RWPE1 (cell line): ENCODE results near the gene DBT.
"Not testable (repeated sequence)": the region's sequence is repeated elsewhere in the genome, so short reads cannot be mapped to it uniquely, and the experiment has no call there.

Experiments
- CTCF ChIA-PET: fragments of 350-600 bp; sonication (Branson Sonifier 250); formaldehyde crosslinking; extraction: SDS; loops from one replicate; lab custom pipeline; 2021; lab: Yijun Ruan, JAX
- POLR2A ChIA-PET: fragments of 400-600 bp; formaldehyde crosslinking; extraction: SDS; loops from one replicate; lab custom pipeline; 2020; ENCODE audit warnings: antibody characterized with exemption; ENCODE audit not compliant: low non-redundant PET; lab: Yijun Ruan, JAX
- DNase-seq: peaks from one replicate; pipeline ENCODE4 v3.0.0; 2012; ENCODE audit warnings: low spot score
- H3K27ac ChIP-seq: fragments of 450-650 bp; 2 replicates; pipeline ENCODE4 v1.5.1; 2017
- TF ChIP-seq, protein P1 (sequence below): fragments of 450-650 bp; conservative IDR thresholded peaks from 2 replicates; pipeline ENCODE4 v1.5.1; 2017; ENCODE audit warnings: low read depth, mild to moderate bottlenecking

DBT gene

DNA sequence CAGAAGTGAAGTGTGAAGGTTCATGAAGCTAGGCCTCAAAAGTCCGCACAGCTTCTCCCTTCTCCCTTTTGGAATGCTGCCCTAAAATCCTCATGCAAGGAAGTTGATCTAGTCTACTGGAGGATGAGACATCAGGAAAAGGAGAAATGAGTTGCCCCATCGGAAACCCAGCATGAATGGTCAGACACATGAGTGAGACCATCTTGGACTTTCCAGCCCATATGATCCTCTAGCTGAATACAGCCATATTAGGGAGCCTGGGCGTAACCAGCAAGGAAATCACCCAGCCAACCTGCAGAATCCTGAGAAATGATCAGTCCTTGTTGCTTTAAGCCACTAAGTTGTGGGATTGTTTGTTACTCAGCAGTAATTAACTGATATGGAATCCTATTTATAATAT, 12.5 kb downstream of the DBT start:
- CTCF ChIA-PET: no interaction called here
- no peak for DNase-seq
- POLR2A ChIA-PET: no interaction called here
- no peak overlapping the region for H3K27ac ChIP-seq
- TF ChIP-seq, protein P1, sequence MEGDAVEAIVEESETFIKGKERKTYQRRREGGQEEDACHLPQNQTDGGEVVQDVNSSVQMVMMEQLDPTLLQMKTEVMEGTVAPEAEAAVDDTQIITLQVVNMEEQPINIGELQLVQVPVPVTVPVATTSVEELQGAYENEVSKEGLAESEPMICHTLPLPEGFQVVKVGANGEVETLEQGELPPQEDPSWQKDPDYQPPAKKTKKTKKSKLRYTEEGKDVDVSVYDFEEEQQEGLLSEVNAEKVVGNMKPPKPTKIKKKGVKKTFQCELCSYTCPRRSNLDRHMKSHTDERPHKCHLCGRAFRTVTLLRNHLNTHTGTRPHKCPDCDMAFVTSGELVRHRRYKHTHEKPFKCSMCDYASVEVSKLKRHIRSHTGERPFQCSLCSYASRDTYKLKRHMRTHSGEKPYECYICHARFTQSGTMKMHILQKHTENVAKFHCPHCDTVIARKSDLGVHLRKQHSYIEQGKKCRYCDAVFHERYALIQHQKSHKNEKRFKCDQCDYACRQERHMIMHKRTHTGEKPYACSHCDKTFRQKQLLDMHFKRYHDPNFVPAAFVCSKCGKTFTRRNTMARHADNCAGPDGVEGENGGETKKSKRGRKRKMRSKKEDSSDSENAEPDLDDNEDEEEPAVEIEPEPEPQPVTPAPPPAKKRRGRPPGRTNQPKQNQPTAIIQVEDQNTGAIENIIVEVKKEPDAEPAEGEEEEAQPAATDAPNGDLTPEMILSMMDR: no peak

DNA sequence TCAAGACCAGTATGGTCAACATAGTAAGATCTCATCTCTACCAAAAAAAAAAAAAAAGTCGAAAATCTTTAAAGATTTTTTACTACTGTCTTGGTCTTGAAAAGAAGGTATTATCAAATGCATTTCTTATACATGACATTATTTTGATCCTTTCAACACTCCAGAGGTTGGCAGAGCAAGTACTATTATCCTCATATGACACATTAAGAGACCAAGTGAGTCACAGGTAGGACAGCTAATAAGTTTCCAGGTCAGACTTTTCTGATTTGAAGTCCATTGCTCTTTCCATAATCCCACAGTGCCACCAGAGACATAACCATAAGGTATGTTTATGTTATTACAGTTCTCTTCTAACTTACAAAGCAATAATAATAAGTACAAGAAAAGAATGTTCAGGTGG, 15.2 kb downstream of the DBT start:
- TF ChIP-seq, protein P1: no peak
- CTCF ChIA-PET: no interaction called here
- POLR2A ChIA-PET: no interaction called here
- no peak overlapping the region for H3K27ac ChIP-seq
- DNase-seq: no peak

DNA sequence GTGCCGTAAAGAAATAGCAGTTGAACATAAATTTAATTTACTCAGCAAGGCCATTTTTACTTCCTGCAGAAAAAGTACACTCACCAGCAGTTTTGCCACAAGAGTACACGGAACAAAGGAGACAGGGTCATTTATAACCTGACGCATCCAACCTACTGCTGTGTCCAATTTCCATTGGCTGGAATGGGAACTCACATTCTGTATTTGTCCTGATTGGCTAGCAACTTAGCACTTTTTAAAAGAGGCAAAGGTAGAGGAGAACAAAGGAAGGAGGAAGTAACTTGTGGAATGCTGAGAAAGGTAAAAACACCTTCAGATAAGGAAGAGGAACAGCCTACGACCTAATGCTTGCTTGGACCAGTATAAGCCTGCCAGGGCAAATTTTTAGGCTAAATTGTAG, 16.1 kb downstream of the DBT start:
- POLR2A ChIA-PET, H3K27ac ChIP-seq, CTCF ChIA-PET, DNase-seq: not testable (repeated sequence)

DNA sequence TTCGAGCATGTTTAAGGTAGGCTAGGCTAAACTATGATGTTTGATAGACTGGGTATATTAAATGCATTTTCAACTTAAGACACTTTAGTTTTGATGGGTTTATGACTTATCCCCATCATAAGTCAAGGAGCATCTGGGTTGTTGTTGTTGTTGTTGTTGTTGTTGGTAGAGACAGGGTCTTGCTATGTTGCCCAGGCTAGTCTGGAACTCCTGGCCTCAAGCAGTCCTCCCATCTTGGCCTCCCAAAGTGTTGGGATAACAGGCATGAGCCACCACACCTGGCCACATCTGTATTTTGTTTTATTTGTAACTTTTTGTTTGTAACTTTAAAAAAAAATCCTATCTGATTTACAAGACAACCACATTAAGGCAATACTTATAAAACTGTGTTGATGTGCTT, 17.5 kb downstream of the DBT start:
- CTCF ChIA-PET: no interaction called here
- DNase-seq: no peak
- POLR2A ChIA-PET: no interaction called here
- H3K27ac ChIP-seq: no peak overlapping the region
- TF ChIP-seq, protein P1: no peak

DNA sequence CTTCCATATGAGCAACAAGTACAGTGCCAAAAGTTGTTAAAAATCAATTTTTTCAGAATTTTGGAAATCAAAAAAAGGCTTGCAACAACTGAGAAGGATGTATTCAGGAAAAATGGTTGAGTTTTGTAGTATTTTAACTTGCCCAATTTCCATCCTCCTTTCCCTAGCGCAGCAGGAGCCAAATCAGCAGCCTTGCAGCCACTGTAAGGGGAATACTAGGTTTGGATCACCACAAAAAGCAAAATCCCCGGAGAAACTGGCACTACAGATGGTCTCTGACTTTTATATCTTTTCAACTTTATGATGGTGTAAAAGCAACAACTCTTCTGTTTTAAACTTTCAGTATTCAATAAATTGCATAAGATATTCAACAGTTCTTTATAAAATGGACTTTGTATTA, 17.9 kb downstream of the DBT start:
- ChIA-PET POLR2A (no interaction called here), CTCF (no interaction called here)
- H3K27ac ChIP-seq: no peak overlapping the region
- no peak for DNase-seq
- TF ChIP-seq, protein P1: no peak

DNA sequence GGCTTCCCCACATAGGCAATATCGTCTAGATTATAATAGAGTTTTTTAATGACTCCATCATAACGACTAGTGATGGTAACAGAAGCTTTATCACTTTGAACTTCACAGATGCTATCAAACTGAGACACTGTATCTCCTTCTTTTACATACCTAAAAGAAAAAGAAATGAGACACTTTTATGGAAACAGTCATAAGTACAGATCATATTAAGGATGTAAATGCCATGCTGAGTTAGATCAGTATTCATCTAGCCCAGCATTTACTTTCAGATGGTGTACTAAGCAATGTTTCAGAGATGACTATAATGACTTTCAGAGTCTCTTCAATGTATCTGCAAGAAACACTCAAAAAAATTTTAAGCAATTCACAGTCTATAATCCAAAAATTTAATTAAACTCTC, 18.9 kb downstream of the DBT start:
- POLR2A ChIA-PET: no interaction called here
- CTCF ChIA-PET: no interaction called here
- no peak for DNase-seq
- TF ChIP-seq, protein P1: no peak
- no peak overlapping the region for H3K27ac ChIP-seq

DNA sequence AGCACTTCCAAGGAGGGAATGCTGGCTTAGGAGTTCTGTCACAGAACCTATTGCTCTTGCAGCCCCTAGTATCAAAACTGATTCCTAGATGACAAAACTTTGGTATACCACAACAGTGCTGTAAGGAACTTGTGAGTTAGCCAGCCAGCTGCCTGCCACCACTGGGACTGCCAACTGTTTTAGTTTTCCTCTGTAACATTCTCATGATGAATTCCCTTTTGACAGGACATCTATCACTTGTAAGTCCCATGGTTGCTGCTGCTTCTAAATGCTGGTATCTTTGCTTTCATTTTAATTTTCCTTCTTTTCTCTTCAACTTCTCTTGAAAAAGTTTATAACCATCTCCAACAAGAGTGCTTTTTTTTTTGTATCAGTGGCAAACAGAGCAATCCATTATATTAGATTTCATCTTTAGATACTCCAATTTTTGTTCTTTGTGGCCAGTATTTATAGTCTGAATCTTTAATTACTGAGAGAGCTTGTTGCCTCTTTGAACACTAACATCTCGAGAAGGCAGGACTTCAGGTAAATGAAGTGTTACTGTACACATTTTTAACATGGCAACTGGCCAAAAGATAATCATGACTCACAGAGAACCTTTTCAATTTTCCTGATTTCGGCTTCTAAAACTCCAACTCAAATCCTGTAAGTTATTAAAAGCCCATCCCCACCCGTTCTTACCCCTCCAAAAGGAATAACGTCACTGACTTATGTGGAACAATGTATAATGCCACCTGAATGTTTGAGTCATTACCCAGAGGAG, 19.8 kb downstream of the DBT start:
- TF ChIP-seq, protein P1: no peak
- POLR2A ChIA-PET: no interaction called here
- CTCF ChIA-PET: no interaction called here

More for the DNA sequence above, 19.8 kb downstream of the DBT start:
- no peak for DNase-seq
- no peak overlapping the region for H3K27ac ChIP-seq
